Erythroblast (primary cell): ENCODE data around the gene PCNT.

Experiments
- GATA1 ChIP-seq: IDR thresholded peaks from 2 replicates; pipeline ENCODE4 v1.6.1; 2011; ENCODE audit warnings: low read depth, mild to moderate bottlenecking, control low read depth, low read length, moderate library complexity
- POLR2A ChIP-seq: IDR thresholded peaks from 2 replicates; pipeline ENCODE4 v1.6.1; 2011; ENCODE audit warnings: mild to moderate bottlenecking, low read length

DNA sequence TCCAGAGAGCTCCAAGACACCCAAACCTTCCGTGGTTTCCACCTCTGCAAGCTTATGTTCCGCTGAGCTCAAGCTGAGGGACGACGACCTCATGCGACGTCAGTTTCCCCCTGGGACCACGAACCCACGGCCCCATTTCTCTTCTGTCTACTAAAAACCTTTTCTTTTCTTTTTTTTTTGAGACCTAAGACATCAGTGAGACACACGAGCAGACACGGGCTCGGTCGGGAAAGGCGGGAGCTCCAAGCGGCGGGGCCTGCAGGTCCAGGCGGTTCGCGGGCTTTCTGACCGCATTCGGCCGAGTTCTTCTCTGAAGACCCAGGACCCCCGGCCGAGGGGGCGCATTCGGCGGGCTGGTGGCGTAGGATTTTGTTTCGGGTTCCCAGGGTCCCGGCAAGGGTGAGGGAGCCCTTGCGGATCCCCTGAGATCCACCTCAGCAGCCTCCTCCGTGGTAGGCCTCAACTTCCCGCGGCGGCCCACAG is 688 bp upstream of the PCNT start:
- TF ChIP-seq POLR2A (no peak), GATA1 (no peak)
